ENCODE measurements around the gene LDAH. TPM values are rescaled to one million over a fixed set of nuclear protein-coding genes. Genes with fewer than 3 reads are reported as not detected.

The LDAH gene
- 9.9 and 15.7 TPM in 2 replicates for total RNA-seq

GRCh38 chr2:20822535-20823490 lies at the start of gene LDAH:
Gene LDAH (minus strand): TSS chr2:20823101. CDS start chr2:20801463, 21,638 bp downstream.

GRCh38 chr2:20666304-20667150 lies 156.4 kb downstream of the LDAH start, which contains the start of gene GDF7:
Gene GDF7 (plus strand): TSS chr2:20667144. CDS start chr2:20667240, 96 bp downstream.

DNA sequence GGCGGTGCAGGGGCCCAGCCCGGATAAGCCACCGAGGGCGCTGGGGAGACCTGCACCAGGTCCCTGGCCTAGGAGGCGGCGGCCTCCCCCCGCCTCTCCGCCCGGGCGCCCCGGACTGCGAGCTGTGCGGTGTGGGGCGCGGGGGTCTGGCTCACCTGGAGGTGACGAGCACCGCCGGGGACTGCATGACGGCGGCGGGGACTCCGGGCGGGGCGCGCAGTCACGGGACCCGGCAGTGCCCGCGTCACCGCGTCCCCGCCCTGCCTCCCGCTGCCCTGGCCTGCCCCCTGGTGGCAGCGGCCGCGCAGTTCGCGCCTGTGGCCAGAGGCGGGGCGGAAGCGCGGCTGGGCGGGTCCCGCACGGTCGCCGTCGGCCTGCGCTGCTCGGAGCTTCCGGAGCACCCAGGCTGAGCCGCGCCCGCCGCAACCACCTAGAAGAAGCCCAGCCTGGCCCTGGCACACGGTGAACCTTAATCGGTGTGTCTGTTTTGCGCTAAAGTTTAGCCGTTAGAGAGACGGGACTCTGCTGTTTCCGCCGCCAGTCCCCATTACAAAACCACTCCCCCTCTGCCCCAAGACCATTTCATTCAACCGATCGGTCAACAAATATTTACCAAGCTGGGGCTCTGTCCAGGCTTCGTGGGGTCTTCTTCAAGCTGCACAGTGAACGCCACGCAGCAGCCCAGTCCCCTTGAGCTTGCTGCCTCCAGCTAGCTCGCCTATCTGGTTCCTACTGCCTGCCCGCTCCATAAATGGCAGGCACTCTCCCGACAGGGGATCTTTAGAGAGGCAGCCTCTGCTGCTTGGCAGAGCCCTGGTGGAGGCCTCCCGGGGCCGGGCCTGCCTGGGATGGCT lies 171.8 kb downstream of the LDAH start, which contains the start of gene HS1BP3:
Gene HS1BP3 (minus strand): TSS at position 222 of the 854 bp plus-strand sequence. CDS start 35 bp downstream, at position 187.

Other genes with a start within 250 kb of the LDAH start
- gene HS1BP3, start 172.0 kb downstream of the LDAH start, total RNA-seq, result 20.4 and 23.8 TPM in 2 replicates
- 0.16 and 0.36 TPM in 2 replicates for gene GDF7, start 156.0 kb downstream of the LDAH start, total RNA-seq
- gene APOB, start 221.0 kb upstream of the LDAH start, total RNA-seq, result under 0.01 TPM in 2 replicates